GM19099 (cell line): ENCODE results near the gene RAB32.

Experiments
- POLR2A ChIP-seq: IDR thresholded peaks from 3 replicates; pipeline ENCODE4 v1.6.1; 2011; ENCODE audit warnings: low read depth; ENCODE audit not compliant: insufficient read length; ENCODE audit errors: extremely low read depth

RAB32 gene

DNA sequence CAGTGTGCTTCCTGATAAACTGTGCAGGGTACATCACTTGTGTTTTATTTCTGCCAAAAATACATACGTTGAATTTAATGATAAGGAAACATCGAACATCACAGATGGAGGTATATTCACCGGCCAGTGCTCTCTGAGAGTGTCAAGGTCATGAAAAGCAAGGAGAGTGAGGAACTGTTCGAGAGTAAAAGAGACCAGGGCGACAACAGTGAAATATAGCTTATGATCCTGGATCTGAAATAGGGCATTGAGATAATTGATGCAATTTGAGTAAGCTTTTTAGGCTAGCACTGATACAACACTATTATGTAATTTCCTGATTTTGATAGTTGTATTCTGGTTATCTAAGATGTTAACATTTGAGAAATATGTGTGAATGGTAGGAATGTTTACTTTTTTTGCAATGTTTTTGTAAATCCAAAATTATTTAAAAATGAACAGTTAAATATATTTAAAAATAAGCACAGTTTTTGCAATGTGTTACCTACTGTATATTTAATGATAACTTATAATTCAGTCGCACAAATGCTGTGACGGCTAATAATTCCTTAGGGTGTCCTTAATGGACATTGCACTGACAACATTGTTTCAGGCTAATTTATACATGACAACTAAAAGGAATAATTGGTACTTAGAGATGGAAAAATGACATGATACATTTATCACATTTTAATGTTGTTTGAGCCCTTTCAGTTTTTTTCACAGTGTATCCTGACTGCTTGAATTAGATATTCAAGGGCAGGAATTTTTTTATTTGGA lies 9.9 kb downstream of the RAB32 start:
- no peak for TF ChIP-seq POLR2A

DNA sequence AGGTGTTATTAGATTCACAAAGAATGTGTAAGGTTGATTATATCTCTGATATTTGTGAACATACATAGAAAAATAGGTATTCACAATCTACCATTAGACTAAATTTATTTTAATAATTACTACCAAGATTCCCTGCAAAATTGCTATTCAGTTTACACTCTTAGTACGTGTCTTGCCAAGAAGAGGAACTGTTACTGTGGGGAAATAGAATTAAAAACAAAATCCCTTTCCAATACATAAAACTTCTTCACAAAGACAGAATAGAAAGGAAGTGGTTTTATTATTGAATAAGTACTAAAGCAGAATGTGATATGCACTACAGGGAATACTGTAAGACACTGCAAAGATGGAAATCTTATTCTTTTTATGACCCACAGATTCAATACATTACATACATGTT lies 17.0 kb downstream of the RAB32 start:
- no peak for TF ChIP-seq POLR2A

DNA sequence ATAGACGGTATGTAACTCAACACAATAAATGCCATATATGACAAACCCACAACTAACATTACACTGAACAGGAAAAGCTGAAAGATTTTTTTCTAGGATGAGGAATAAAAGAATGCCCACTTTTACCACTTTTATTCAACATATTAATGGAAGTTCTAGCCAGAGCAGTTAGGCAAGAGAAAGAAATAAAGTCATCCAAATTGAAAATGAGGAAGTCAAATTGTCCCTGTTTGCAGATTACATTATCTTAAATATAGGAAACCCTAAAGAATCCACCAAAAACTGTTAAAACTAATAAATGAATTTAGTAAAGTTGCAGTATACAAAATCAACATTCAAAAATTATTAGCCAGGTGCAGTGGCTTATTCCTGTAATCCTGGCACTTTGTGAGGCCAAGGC lies 30.6 kb downstream of the RAB32 start:
- TF ChIP-seq POLR2A = no peak

DNA sequence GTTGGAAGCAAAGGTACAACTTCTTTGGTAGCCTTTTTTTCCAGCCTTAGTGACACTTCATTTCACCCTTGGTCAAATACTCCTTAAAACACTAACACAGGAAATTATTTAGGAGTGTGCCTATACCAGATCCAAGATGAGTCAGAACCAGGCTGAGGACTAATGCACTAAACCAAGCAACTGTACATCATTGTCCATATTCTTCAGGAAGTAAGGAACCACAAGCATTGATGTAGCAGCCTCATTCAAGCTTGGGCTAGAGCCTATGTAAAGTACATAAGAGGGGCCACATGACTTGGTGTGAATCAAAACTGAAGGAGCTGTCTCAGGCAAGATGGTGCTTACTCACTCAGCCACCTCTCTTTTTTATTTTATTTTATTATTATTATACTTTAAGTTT lies 34.4 kb downstream of the RAB32 start:
- no peak for TF ChIP-seq POLR2A

DNA sequence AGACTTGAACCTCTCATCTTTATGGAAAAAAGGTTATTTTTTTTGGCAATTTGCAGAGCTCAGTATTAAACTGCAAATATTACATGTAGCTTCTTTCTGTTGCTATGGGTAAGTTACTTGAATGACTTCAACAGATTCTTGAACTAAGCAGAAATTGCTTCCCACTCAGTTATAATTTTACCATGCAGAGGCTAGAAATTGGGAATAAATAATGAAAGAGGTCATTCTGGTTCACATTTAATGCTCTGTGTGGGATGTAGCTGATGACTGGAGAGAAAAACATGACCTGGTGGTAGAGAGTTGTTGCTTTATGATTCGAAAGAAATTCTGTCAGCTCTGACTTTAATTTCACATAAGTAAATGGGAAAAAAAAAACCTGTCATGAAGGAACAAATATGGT lies 38.3 kb downstream of the RAB32 start:
- no peak for TF ChIP-seq POLR2A

DNA sequence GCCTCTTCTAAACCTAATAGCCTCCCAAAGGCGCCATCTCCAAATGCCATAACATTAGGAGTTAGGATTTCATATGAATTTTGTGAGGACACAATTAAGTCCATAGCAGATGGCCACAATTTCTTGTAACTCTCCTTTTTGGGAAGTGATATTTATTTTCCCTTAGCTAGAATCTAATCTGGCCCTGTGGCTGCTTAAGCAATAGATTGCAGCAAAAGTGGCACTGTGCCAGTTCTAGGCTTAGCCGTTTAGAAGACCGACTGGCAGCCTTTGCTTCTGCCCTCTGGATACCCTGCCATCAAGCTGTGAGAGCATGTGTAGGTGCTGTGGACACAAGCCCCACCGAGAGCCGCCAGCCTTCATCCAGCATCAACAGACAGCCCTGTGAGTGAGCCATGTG lies 39.2 kb downstream of the RAB32 start:
- TF ChIP-seq POLR2A = no peak

DNA sequence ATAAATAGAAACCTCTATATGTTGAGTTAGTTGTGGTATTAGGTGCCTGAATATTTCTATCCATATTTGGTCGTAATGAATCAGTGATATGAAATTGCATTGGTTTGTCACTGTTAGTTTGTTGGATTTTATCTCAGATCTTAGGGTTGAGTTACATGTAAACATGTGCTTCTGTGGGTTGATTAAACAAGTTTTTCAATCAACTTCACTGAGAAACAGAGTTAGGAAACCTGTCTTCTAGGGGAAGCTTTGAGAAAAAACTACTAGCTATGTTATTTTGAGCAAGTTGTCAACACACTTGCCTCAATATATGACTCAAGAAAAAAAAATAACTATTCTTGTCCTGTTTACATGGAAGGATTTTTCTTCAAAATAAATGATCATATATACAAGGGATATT lies 40.3 kb downstream of the RAB32 start:
- no peak for TF ChIP-seq POLR2A

DNA sequence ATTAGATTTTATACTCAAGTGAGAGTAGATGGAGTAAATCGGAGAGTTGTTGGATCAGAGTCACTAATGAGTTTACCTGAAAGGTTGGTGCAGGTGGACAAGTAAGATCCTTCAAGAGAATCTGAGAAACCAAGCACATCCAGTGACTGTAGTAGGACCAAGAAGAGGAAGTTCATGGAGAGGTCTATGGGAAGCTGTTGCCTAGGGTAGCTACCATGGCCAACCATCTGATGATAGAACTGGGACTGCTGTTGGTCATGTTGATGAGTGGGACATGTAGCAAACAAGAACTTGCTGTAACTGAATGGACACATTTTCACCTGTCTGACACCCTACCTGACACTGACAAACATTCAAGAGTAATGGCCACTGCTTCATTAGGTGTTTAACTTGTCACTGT lies 43.8 kb downstream of the RAB32 start:
- no peak for TF ChIP-seq POLR2A

DNA sequence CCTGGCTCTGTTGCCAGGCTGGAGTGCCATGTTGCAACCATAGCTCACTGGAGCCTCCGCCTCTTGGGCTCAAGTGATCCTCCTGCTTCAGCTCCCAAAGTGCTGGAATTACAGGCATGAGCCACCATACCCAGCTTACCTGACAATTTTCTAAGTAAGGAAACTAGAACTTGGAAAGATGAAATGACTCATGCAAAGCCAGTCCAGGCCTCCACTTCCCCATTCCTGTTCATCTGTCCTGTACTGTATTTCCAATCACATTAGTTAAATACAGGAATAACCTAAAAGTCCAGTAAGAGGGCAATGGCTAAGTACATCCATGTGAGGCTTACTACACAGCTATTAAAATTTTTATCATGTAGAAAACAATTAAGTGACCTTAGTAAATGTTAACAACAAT lies 46.9 kb downstream of the RAB32 start:
- no peak for TF ChIP-seq POLR2A

DNA sequence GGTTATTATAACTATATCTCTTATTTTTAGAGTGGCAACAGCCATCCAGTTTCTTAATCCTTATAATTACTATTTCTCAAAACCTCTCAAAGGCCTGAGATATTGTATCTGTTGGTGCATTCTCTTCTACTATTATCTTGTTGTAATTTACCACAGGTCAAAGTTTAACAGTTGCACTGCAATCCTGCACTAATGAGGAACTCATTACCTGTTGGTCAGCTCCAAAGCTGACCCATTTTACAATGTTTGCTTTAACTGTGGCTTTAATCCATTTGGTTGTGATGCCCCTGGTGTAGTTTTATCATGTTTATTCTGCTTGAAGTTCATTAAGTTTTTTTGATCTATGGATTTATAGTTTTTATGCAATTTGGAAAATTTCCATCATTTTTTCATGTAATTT lies 48.8 kb downstream of the RAB32 start:
- no peak for TF ChIP-seq POLR2A

DNA sequence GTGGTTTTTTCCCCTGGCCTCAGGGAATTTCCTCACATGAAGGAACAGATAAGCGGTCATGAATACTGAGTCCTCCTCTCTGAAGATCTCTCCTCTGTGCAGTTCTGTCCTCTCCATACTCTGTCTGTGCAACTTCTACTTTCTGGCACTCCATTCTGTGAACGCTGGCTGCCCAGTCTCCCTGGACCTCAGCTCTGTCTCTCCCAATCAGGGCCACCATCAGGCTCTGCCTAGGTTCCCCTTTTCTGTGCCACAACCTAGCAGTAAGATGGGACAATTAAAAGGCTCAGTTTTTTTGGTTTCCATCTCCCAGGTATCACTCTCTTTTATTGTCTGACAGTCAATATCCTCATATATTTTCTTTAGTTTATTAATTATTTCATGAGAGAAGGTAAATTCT lies 50.4 kb downstream of the RAB32 start:
- no peak for TF ChIP-seq POLR2A

DNA sequence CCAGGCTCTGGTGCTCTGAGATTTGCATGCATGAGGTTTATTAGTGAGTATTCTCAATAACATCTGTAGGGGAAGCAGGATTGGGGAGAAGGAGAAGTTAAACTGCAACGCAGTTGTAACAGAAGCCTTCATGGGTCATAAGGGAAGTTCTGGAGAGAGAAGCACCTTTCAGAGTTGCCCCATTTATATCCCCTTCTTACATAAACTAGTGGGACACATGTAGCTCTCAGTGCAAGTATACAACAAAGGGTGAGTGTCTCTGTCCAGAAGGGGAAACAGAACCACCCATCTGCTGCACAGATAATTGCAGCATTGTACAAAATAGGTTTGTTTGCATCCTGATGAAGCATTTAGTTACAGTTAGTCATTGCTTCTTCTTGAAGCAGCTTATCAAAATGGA lies 50.9 kb downstream of the RAB32 start:
- TF ChIP-seq POLR2A = no peak

DNA sequence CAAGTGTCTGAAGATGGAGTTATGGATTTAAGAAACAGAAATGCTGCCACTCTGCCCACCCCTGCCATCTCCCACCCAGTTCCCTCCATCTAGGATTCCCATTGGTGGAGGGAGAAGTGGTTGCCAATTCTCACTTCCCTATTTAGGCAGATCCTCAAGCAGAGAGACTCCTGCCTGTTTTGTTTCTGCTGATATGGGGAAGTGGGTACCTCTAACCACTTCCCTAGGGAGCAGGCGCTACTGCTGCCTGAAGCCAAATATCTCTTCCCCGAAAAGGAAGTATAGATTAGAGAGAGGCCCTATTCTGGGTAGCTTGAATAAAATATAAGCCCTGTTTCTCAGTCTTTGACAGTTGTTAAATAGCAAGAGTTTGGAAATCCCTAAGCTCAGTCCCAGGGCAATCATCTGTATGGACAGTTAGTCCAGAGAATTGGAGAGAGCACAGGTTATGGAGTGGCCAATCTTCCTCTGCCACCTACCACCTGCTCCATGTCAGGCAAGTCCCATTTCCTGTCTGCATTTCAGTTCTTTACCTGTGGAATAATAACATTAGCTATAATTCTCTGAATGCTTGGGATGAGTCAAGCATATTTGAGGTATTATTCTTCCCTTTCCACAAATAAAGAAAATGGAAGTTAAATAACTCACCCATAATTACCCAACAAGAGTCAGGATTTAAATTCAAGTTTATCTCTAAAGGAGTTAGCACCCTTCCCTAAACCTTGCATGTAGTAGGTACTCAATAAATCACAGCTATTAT lies 52.5 kb downstream of the RAB32 start:
- no peak for TF ChIP-seq POLR2A

DNA sequence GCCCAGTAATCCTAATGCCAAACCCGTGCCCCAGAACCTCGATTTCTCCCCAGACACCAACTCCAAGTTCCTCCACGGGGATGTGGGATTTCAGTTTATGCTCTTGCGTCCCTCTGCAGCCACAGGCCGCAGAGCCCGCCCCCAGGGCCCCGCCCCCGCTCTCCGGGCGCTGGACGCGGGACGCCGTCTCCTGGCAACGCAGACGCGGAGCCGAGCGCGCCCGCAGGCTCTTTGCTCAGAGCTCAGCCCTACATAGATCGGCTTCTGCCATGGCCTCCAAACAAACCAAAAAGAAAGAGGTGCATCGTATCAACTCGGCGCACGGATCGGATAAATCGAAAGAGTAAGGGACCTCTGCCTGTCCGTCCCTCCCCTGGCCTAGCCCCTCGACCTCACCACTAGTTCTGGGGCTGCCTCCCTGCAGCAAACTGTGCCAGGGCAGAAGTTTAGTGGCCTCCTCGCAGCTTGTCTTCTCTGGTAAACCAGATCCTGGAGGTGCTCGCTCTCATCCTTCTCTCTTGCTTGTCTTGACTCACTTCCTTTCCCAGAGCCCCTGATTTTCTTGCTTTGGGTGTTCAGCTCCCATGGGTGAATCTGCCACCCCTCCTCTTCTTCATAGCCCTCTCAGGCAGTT lies 55.3 kb downstream of the RAB32 start, which contains the start of gene ADGB:
Gene ADGB, plus strand, starts transcription at position 201 of the 634 bp plus-strand sequence. Its CDS starts 69 bp downstream, at position 270.
- TF ChIP-seq POLR2A = no peak

DNA sequence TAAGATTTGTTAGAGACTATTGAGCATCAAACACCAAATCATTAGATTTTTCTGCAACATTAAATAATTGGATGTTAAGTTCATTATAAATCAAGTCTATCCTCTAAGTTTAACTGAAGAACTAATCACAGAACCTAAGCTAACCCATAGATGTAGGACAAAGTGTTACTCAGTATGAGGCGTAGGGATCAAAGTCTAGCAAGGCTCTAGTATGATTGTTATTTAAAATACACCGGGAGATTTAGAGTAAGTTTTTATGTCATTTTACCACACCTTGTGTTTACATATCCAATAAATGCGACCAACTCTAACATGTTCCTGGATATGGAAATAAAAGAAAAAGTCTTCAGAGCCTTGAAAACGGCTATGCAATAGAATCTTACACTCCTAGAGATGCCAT lies 57.7 kb downstream of the RAB32 start:
- TF ChIP-seq POLR2A = no peak

DNA sequence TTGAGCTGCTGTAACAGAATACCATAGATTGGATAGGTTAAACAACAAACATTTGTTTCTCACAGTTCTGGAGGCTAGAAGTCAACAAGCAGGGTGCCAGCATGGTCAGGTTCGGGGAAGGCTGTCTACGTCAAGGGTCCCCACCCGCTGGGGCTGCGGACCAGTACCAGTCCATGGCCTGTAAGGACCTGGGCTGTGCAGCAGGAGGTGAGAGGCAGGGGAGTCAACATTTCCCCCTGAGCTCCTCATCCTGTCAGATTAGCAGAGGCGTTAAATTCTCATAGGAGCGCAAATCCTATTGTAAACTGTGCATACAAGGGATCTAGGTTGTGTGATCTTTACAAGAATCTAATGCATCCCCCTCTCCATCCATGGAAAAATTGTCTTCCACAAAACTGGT lies 58.9 kb downstream of the RAB32 start:
- TF ChIP-seq POLR2A = no peak
